WERI-Rb-1 (cell line): ENCODE results near the gene NUP205.

Experiments
- DNase-seq: peaks from one replicate; pipeline ENCODE4 v3.0.0-alpha.2; 2020
- H3K27ac ChIP-seq: fragments of 250-450 bp; sonication (Bioruptor Pico); 2 replicates; pipeline ENCODE4 v1.5.1; 2020; ENCODE audit warnings: mild to moderate bottlenecking, moderate library complexity
- H3K27me3 ChIP-seq: fragments of 250-450 bp; sonication (Bioruptor Pico); 2 replicates; pipeline ENCODE4 v1.5.1; 2021; ENCODE audit warnings: mild to moderate bottlenecking, low read depth, moderate library complexity; ENCODE audit not compliant: insufficient read depth, severe bottlenecking
- H3K36me3 ChIP-seq: fragments of 250-450 bp; sonication (Bioruptor Pico); 2 replicates; pipeline ENCODE4 v1.5.1; 2020; ENCODE audit warnings: mild to moderate bottlenecking, moderate library complexity
- H3K4me3 ChIP-seq: 2 replicates; pipeline ENCODE4 v1.5.1; 2011; ENCODE audit warnings: low read depth, mild to moderate bottlenecking, control low read depth, low read length
- H3K9me3 ChIP-seq: fragments of 250-450 bp; sonication (Bioruptor Pico); 2 replicates; pipeline ENCODE4 v1.5.1; 2021; ENCODE audit warnings: mild to moderate bottlenecking, moderate library complexity; ENCODE audit not compliant: severe bottlenecking
- TF ChIP-seq, protein P1 (sequence below): IDR thresholded peaks from 2 replicates; pipeline ENCODE4 v1.5.1; 2011; ENCODE audit warnings: low read depth, mild to moderate bottlenecking, control low read depth, inconsistent platforms, low read length

The NUP205 gene

DNA sequence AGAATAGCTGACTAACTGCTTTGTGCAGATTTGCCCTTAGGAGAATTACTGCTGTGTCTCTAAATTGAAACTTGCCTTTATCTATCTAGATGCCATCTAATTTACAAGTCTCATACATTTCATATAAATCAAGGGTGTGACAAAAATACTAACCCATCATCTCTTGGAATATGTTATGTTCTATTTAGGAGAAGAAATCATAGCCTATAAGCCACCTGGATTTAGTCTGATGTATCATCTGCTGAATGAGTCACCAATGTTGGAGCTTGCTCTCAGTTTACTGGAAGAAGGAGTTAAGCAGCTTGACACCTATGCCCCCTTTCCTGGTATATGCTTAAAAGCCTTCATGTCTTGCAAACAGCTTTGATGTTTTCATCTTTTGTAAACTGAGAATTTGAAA, 43.5 kb downstream of the NUP205 start:
- H3K27me3 ChIP-seq: no peaks in the 10 kb centered on the region
- no peak overlapping the region for H3K4me3 ChIP-seq
- TF ChIP-seq, protein P1, sequence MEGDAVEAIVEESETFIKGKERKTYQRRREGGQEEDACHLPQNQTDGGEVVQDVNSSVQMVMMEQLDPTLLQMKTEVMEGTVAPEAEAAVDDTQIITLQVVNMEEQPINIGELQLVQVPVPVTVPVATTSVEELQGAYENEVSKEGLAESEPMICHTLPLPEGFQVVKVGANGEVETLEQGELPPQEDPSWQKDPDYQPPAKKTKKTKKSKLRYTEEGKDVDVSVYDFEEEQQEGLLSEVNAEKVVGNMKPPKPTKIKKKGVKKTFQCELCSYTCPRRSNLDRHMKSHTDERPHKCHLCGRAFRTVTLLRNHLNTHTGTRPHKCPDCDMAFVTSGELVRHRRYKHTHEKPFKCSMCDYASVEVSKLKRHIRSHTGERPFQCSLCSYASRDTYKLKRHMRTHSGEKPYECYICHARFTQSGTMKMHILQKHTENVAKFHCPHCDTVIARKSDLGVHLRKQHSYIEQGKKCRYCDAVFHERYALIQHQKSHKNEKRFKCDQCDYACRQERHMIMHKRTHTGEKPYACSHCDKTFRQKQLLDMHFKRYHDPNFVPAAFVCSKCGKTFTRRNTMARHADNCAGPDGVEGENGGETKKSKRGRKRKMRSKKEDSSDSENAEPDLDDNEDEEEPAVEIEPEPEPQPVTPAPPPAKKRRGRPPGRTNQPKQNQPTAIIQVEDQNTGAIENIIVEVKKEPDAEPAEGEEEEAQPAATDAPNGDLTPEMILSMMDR: no peak
- H3K36me3 ChIP-seq: peaks cover 77% of the 10 kb centered on the region
- no peaks in the 10 kb centered on the region for H3K9me3 ChIP-seq
- no peak for DNase-seq
- H3K27ac ChIP-seq: no peak overlapping the region

DNA sequence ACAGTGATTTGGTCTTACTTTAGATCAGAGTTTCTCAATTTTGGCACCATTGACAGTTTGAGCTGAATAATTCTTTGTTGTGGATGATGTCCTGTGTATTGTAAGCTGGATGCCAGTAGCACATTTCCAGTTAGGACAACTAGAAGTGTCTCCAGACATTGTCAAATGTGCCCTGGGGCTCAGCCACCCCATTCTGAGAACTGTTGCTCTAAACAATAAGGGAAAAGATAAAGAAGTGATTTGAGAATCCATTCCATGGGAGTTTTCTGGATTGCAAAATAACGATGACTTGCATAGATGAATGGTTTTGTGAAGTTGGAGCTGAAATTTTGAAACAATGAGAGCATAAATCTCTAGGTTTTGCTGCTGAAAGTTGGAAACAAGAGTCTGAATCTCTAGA, 44.6 kb downstream of the NUP205 start:
- H3K27ac ChIP-seq: no peak overlapping the region
- H3K36me3 ChIP-seq: peaks cover 79% of the 10 kb centered on the region
- no peak for DNase-seq
- H3K4me3 ChIP-seq: no peak overlapping the region
- no peaks in the 10 kb centered on the region for H3K27me3 ChIP-seq
- H3K9me3 ChIP-seq: no peaks in the 10 kb centered on the region
- TF ChIP-seq, protein P1: no peak

DNA sequence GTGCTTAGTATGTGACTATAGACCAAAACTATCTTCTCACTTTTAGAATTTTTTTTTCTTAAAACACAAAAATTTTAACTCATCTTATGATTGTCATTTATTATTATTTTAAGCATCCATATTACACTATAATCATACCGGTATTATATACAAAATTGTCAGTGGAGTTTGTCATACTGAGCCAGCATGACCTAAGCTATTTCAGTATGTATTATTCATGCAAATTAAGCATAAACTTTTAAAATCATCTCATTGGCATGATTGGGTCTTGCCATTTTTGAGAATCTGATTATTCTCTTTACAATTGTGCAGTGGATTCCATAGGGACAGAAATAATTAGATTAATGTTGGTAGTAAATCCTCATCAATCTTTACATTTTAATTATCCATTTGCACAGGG, 58.4 kb downstream of the NUP205 start:
- Histone ChIP-seq H3K9me3 (no peaks in the 10 kb centered on the region), H3K27ac (no peak overlapping the region), H3K4me3 (no peak overlapping the region), H3K36me3 (peaks cover 62% of the 10 kb centered on the region), H3K27me3 (no peaks in the 10 kb centered on the region)
- TF ChIP-seq, protein P1: no peak
- DNase-seq: no peak

DNA sequence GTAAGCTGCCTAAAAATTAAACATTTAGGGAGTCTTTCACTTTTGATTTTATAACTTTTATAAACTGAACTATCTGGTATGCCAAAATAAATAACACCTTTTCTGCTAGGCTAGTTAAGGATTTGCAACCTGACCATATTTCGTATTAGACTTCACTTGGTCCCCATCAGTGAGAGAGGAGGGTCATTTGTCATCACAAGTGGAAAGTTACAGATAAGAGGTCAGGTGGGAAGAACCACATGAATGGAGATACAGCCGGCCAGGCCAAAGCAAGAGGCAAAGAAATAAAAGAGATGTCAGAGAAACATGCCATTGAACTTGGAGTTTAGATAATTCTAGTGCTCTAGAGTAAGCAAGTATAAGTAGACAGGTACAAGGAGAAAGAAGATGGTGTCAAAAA, 60.1 kb downstream of the NUP205 start:
- H3K36me3 ChIP-seq: peaks cover 60% of the 10 kb centered on the region
- H3K9me3 ChIP-seq: no peaks in the 10 kb centered on the region
- no peak for DNase-seq
- H3K27ac ChIP-seq: no peak overlapping the region
- TF ChIP-seq, protein P1: no peak
- no peak overlapping the region for H3K4me3 ChIP-seq
- no peaks in the 10 kb centered on the region for H3K27me3 ChIP-seq

DNA sequence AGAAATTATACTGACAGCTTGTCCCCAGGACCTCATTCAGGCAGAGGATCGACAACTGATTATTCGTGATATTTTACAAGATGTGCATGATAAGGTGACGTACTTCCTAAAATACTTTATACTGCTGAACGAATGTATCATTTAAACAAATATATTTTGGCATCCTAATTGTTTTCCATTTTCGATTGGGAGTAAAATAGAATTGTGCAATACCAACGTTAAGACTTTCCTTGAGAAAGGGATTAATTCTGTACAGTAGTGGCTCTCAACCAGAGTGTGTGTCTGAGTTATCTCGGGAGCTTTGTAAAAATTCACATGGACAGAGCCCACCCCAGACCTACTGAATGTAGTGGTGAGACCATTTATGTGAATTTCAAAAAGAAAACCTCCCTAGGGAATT, 60.8 kb downstream of the NUP205 start:
- Histone ChIP-seq H3K36me3 (peaks cover 67% of the 10 kb centered on the region), H3K9me3 (no peaks in the 10 kb centered on the region), H3K27me3 (no peaks in the 10 kb centered on the region), H3K27ac (no peak overlapping the region), H3K4me3 (no peak overlapping the region)
- TF ChIP-seq, protein P1: no peak
- no peak for DNase-seq

DNA sequence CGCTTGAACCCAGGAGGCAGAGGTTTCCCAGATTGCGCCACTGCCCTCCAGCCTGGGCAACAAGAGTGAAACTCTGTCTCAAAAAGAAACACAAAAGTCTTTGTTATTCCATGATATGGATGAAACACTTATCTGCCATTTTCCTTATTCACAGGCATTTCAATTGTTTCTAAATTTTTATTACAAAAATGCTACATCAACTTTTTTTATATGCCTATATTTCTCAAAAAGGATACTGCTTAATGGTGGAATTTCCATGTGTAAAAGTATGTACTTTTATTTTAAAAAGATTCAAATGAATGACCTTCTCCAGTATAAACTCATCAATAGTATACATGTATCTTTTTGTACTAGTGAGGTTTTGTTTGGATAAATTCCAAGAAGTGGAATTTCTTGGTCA, 62.7 kb downstream of the NUP205 start:
- H3K9me3 ChIP-seq: no peaks in the 10 kb centered on the region
- no peak overlapping the region for H3K4me3 ChIP-seq
- TF ChIP-seq, protein P1: no peak
- H3K36me3 ChIP-seq: peaks cover 76% of the 10 kb centered on the region
- no peak for DNase-seq
- no peak overlapping the region for H3K27ac ChIP-seq
- H3K27me3 ChIP-seq: no peaks in the 10 kb centered on the region
